Memory B cell (primary cell): Measurements from ENCODE around the gene EEF2K.
A peak's percentile ranks its signal among the peaks of the same experiment; 100 is the strongest.

ENCODE experiments used
- ATAC-seq: fragments of 150-1000 bp; cut with Tn5 transposase; 2 replicates; pipeline ENCODE4 v1.10.0; 2021; ENCODE audit warnings: low read depth, mild to moderate bottlenecking, moderate library complexity
- DNase-seq, 2 donors: peaks; one replicate each; pipeline ENCODE4 v3.0.0; 2022; ENCODE audit warnings: low spot score in 2 of 2
- H3K27ac Mint-ChIP-seq: one replicate; pipeline ENCODE4 v1.8.0; 2022; ENCODE audit warnings: mild to moderate bottlenecking, moderate library complexity, mixed read lengths
- H3K27me3 Mint-ChIP-seq: one replicate; pipeline ENCODE4 v1.8.0; 2022; ENCODE audit warnings: mixed read lengths
- H3K36me3 Mint-ChIP-seq: one replicate; pipeline ENCODE4 v1.8.0; 2022; ENCODE audit warnings: mild to moderate bottlenecking, mixed read lengths
- H3K4me1 Mint-ChIP-seq: one replicate; pipeline ENCODE4 v1.8.0; 2022; ENCODE audit warnings: mixed read lengths
- H3K4me3 Mint-ChIP-seq: one replicate; pipeline ENCODE4 v1.8.0; 2022; ENCODE audit warnings: mild to moderate bottlenecking, moderate library complexity, mixed read lengths
- H3K9me3 Mint-ChIP-seq: one replicate; pipeline ENCODE4 v1.8.0; 2022; ENCODE audit warnings: mixed read lengths

EEF2K gene

DNA sequence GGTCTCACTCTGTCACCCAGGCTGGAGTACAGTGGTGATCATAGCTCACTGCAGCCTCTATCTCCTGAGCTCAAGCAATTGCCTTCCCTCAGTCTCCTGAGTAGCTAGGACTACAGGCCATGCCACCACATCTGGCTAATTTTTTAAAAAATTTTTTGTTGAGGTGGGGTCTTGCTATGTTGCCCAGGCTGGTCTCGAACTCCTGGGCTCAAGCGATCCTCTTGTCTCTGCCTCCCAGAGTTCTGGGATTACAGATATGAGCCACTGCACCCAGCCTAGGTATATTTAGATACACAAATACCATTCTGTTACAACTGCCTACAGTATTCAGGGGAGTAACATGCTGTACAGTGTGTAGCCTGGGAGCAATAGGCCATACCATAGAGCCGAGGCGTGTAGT lies 105.4 kb downstream of the EEF2K start:
- H3K27me3 Mint-ChIP-seq, result no peaks in the 10 kb centered on the region
- no peak overlapping the region for H3K27ac Mint-ChIP-seq
- H3K4me1 Mint-ChIP-seq, result no peaks in the 10 kb centered on the region
- ATAC-seq, result no peak
- no peaks in the 10 kb centered on the region for H3K9me3 Mint-ChIP-seq
- no peak overlapping the region for H3K4me3 Mint-ChIP-seq
- no peak for DNase-seq
- peaks cover 29% of the 10 kb centered on the region for H3K36me3 Mint-ChIP-seq

DNA sequence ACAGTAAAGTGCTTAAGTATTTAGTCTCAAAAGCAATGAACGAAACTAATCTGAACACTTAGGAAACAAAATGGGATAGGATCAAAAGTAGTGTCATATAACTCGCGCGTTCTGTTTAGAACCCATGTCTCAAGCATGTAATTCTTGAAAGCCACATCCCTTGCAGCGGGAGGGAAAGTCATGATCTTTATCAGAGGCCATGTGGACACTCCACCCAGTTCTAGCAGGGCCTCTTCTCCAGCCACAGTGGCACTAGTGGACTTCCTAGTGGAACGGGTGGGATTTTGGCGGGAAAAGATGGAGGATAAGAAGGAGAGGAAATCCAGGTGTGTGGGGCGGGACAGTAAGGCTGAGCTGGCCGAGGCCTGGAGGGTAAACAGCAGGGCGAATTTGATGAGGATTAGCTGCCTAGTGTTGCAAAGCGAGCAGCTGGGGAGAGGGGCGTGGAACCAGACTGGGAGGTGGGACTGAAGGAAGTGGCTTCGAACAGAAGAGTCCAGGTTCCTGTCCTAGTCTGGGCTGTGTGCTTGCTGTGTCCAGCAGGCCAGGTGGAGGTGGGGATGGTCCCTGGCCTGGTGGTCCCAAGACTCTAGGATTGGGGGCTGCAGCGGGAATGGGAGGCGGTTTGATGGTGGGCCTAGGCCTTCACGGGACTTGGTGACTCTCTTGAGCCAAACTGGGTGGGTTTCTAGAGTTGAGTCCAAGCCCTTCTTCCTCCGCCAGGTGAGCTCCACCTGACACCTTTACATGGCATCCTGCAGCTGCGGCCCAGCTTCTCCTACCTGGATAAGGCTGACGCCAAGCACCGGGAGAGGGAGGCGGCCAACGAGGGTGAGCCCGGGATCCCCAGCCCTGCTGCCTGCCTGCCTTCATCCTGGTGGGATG lies 107.1 kb downstream of the EEF2K start:
- Mint-ChIP-seq H3K9me3 (no peaks in the 10 kb centered on the region), H3K36me3 (peaks cover 27% of the 10 kb centered on the region), H3K4me3 (no peak overlapping the region), H3K27ac (no peak overlapping the region), H3K27me3 (no peaks in the 10 kb centered on the region), H3K4me1 (no peaks in the 10 kb centered on the region)
- DNase-seq (no peak), ATAC-seq (no peak)

DNA sequence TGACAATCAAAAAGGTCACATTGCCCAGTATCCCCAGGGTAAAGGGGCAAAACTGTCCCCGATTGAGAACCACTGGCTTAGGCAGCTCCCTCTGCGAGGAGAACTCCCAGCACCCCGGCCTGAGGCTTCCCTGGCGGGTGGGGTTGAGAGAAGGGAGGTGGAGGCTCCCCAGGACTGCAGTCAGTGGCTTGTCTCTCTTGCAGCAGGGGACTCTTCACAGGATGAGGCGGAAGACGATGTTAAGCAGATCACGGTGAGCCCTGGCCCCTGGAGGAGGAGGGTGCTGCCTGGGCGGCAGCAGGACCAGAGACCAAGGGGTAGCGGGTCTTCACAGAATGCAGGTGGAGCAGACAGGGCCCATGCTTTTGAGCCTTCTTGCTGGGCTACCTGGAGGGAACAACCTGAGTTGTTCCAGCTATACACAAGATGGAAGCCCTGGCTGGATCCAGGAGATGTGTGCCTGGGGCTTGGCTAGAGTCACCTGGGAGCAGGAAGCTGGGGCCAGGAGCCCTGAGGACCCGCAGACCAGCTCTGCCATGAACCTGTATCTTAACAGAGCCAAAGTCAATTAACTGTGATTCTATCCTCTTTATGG lies 107.9 kb downstream of the EEF2K start:
- Mint-ChIP-seq H3K9me3 (no peaks in the 10 kb centered on the region), H3K27ac (no peak overlapping the region), H3K4me3 (no peak overlapping the region), H3K36me3 (peaks cover 27% of the 10 kb centered on the region), H3K4me1 (no peaks in the 10 kb centered on the region), H3K27me3 (no peaks in the 10 kb centered on the region)
- no peak for ATAC-seq
- DNase-seq, result peak in 1 of 2 donors; percentile 9

DNA sequence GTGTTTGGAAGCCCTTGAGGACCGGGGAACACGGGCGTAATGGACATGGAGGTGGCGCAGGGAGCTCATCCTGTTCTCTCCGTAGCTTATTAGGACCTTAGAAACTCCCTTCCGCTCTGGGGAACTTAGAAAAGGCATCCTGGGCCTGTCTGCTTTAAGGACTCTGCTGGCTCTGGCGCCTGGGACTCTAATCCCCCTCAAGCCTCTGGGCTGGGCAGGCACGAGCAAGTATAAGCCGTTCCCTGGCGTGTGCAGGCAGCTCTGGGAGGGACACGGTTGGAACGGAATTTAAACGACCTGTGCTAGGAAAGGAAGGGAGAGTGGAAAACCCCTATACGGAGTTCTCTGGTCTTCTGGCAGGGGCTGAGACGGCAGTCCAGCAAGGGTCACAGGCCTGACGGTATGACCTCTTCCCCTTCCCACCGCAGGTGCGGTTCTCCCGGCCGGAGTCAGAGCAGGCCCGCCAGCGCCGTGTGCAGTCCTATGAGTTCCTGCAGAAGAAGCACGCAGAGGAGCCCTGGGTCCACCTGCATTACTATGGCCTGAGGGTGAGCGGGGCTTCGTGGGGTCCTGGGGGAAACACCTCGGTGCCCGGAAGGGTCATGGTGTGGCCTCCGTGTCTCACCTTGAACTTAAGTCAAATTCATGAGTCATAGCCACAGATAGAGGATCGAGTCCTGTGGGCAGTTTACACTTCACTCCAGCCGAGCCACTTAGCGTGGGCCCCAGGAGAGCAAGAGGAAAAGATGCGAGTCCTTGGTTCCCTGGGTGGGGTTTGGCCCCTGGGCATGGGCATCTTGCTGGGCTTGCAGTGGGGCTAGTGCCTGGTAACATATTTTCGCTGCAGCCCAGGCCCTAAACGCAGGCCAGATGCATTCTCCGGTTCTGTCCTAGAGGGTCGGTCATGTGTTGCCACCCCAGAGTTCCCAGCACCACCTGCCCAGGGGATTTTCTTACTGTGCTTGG lies 108.9 kb downstream of the EEF2K start:
- peak in 1 of 2 donors; percentile 9 for DNase-seq
- Mint-ChIP-seq H3K4me1 (no peaks in the 10 kb centered on the region), H3K27ac (no peak overlapping the region), H3K27me3 (no peaks in the 10 kb centered on the region), H3K36me3 (peaks cover 26% of the 10 kb centered on the region), H3K4me3 (no peak overlapping the region), H3K9me3 (no peaks in the 10 kb centered on the region)
- ATAC-seq, result no peak

DNA sequence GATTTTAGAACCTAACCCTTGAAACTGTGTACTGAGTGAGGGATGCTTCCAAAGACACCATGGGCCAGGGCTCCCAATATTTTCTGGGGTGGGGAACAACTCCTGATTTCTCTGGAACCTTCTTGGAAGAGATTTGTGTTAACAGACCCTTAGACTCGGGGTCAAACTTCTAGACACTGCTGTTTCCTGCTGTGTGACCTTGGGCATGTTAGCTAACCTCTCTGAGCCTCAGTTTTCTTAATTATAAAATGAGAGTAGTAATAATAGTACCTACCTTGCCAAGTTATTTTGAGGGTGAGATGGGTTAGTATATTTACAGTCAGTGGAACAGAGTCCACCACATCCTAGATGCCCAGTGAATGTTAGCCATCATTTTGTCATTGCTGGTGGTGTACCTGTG lies 109.9 kb downstream of the EEF2K start:
- peaks cover 29% of the 10 kb centered on the region for H3K36me3 Mint-ChIP-seq
- DNase-seq (no peak), ATAC-seq (no peak)
- H3K4me3 Mint-ChIP-seq, result no peak overlapping the region
- H3K9me3 Mint-ChIP-seq, result no peaks in the 10 kb centered on the region
- H3K27ac Mint-ChIP-seq, result no peak overlapping the region
- no peaks in the 10 kb centered on the region for H3K4me1 Mint-ChIP-seq
- H3K27me3 Mint-ChIP-seq, result no peaks in the 10 kb centered on the region

DNA sequence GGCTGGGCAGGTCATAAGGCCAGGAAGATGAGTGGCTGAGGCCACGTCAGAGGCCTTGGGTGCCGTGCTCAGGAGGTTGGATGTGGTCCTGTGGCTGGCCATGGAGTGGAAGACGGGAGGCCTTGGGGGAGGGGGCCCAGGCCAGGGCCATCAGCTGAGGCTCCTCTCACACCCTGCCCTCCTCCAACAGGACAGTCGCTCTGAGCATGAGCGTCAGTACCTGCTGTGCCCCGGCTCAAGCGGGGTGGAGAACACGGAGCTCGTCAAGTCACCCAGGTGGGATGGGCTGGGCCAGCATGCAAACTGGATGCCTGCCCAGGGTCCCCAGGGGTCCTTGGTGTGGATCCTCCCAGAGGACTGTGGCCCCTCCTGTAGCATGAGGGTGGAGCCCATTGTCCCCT lies 110.3 kb downstream of the EEF2K start:
- H3K27me3 Mint-ChIP-seq, result no peaks in the 10 kb centered on the region
- ATAC-seq (no peak), DNase-seq (no peak)
- no peak overlapping the region for H3K4me3 Mint-ChIP-seq
- no peak overlapping the region for H3K27ac Mint-ChIP-seq
- H3K4me1 Mint-ChIP-seq, result peaks cover 2% of the 10 kb centered on the region
- H3K9me3 Mint-ChIP-seq, result no peaks in the 10 kb centered on the region
- H3K36me3 Mint-ChIP-seq, result peaks cover 33% of the 10 kb centered on the region

DNA sequence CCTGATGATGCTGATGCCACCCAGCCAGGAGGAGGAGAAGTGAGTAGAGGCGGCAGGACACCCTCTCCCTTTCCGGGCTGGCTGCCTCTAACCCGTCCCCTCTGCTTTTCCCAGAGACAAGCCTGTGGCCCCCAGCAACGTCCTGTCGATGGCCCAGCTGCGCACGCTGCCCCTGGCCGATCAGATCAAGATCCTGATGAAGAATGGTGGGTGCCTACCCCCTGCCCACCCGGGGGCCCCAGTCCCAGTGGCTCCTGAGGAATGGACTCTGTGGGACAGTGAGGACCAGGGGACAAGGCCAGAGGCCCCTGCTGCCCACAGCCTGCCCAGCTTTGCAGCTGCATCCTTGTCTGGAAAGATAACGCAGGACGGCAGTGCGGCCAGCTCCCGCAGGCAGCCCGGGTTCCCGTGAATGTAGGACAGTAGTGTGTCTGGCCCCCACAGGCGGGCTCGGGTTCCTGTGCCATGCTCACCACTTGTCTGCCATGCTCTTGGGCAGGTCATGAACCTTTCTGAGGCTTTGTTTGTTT lies 111.0 kb downstream of the EEF2K start:
- H3K9me3 Mint-ChIP-seq, result no peaks in the 10 kb centered on the region
- DNase-seq (no peak), ATAC-seq (no peak)
- H3K4me3 Mint-ChIP-seq, result no peak overlapping the region
- no peaks in the 10 kb centered on the region for H3K27me3 Mint-ChIP-seq
- no peak overlapping the region for H3K27ac Mint-ChIP-seq
- peaks cover 28% of the 10 kb centered on the region for H3K36me3 Mint-ChIP-seq
- H3K4me1 Mint-ChIP-seq, result peaks cover 2% of the 10 kb centered on the region

DNA sequence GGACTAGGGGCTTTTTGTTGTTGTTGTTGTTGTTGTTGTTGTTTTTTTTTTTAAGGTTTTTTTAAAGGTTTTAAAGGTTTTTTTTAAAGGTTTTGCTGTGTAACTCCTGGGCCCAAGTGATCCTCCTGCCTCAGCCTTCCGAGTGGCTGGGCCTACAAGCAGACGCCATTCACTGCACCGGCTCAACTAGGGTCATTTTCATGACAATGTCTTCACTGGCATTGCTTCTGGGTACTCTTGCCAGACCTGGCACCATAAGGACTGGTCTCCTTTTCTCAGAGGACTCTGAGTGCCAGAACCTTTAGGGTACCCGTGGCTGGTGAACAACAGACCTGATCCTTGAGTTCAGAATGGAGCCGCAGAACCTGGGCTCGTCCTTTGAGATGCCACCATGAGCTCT lies 111.5 kb downstream of the EEF2K start:
- DNase-seq (no peak), ATAC-seq (no peak)
- Mint-ChIP-seq H3K27ac (no peak overlapping the region), H3K4me3 (no peak overlapping the region), H3K27me3 (no peaks in the 10 kb centered on the region), H3K36me3 (peaks cover 31% of the 10 kb centered on the region), H3K9me3 (no peaks in the 10 kb centered on the region), H3K4me1 (peaks cover 2% of the 10 kb centered on the region)

DNA sequence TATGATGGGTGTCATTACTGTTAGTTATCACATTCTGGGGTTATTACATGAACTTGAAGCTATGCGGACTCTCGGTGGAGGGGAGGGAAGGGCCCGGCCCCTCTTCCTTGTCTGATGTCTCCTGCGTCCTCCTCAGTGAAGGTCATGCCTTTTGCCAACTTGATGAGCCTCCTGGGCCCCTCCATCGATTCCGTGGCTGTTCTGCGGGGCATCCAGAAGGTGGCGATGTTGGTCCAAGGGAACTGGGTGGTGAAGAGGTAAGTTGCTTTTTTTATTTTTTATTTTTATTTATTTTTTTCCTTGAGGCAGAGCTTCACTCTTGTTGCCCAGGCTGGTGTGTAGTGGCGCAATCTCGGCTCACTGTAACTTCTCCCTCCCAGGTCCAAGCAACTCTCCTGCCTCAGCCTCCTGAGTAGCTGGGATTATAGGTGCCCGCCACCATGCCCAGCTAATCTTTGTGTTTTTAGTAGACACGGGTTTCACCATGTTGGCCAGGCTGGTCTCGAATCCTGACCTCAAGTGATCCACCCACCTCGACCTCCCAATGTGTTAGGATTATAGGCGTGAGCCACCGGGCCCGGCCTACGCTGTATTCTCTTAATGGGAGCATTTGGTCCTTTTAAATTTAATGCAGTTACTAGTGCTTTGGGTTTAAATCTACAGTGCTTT lies 112.7 kb downstream of the EEF2K start:
- Mint-ChIP-seq H3K9me3 (no peaks in the 10 kb centered on the region), H3K27ac (no peak overlapping the region), H3K36me3 (peaks cover 29% of the 10 kb centered on the region), H3K27me3 (no peaks in the 10 kb centered on the region), H3K4me3 (no peak overlapping the region), H3K4me1 (peaks cover 2% of the 10 kb centered on the region)
- ATAC-seq, result no peak
- DNase-seq, result peak; percentile 45 to 70

DNA sequence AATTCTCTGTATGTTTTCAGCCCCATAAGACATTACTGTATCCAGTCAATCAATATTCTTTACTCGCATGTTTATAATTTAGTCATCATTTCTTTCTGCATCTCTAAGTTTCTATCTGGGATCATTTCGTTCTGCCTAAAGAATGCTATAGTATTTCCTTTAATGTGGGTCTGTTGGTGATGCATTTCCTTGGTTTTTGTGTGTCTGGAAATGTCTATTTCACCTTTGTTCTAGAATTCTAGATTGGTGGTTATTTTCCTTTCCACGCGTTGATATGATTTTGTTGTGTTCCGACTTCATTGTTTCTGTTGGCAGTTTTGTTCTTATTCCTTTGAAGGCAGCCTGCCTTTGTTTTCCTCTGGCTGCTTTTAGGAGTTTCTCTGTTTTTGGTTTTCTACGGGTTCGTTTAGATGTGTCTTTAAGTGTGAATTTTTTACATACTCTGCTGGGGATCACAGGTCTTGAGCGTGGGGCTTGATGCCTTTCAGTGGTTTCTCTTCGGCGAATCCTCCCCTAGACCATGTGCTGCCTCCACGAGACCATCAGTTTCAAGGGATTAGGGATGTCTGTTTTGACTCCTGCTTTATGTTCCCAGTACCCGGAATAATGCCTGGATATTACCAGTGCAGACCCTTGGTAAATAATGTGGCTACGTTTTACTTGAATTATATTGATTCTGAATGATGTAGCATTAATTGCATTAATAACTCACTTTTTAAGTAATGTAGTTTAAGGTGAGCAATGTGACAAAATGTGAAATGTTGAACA lies 114.7 kb downstream of the EEF2K start:
- DNase-seq (no peak), ATAC-seq (no peak)
- H3K4me1 Mint-ChIP-seq, result peaks cover 2% of the 10 kb centered on the region
- H3K27ac Mint-ChIP-seq, result no peak overlapping the region
- H3K4me3 Mint-ChIP-seq, result no peak overlapping the region
- no peaks in the 10 kb centered on the region for H3K27me3 Mint-ChIP-seq
- no peaks in the 10 kb centered on the region for H3K9me3 Mint-ChIP-seq
- peaks cover 31% of the 10 kb centered on the region for H3K36me3 Mint-ChIP-seq

DNA sequence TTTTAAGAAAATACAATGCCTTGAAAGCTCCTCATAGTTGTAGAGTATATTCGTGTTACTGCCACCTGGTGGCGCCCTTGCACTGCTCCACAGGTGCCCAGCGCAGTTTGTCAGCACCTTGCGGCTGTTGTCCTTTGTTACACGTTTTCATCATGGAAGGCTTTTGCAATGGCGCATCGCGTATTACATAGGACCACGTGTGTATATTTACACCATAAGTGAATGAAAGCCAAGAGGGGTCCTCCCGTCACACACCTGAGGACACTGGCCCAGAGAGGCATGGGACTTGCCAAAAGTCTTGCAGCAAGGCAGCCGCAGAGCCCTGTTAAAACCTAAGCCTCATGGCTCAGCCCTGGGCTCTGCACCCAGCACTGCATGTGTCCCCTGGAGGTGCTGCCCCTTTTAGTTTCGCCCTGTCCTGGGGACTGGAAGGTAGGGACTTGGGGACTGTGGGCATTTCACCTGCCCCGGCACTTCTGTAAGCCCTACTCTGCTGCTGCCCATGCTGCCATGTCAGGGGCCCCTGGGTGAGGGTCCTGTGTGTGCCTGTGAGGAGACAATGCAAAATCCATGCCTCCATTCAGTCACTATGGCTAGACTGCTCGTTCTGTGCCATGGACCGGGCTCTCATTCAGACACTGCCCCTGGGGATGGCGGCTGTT lies 115.4 kb downstream of the EEF2K start:
- H3K36me3 Mint-ChIP-seq, result peaks cover 28% of the 10 kb centered on the region
- H3K27ac Mint-ChIP-seq, result no peak overlapping the region
- ATAC-seq (peak; percentile 87), DNase-seq (peak; percentile 53 to 54)
- H3K9me3 Mint-ChIP-seq, result no peaks in the 10 kb centered on the region
- H3K4me1 Mint-ChIP-seq, result peaks cover 2% of the 10 kb centered on the region
- H3K4me3 Mint-ChIP-seq, result no peak overlapping the region
- H3K27me3 Mint-ChIP-seq, result no peaks in the 10 kb centered on the region

DNA sequence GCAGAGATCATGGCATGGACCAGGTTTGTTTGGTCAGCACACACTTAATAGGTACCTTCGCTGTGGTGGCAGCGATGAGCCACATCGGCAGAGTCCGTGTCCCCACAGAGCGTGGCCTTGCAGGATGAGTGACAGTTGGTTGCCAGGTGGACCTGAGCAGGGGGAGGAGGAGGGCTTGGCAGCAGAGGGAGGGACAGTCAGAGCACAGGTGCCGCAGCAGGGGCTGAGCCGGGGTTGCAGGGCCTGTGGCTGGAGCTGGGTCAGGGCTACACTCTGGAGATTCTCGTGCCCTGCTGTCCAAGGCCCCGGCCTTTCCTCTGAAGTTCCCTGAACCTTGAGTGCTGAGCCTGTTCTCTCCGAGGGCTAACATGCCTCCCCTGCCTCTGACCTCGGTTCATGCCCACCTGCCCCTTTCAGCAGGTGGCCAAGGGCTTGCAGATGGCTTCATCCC lies 116.0 kb downstream of the EEF2K start:
- Mint-ChIP-seq H3K27ac (no peak overlapping the region), H3K9me3 (no peaks in the 10 kb centered on the region), H3K4me1 (peaks cover 2% of the 10 kb centered on the region), H3K36me3 (peaks cover 30% of the 10 kb centered on the region), H3K27me3 (no peaks in the 10 kb centered on the region), H3K4me3 (no peak overlapping the region)
- DNase-seq, result peak in 1 of 2 donors; percentile 10
- ATAC-seq, result no peak
